ENCODE results near the gene GPR139.

DNA sequence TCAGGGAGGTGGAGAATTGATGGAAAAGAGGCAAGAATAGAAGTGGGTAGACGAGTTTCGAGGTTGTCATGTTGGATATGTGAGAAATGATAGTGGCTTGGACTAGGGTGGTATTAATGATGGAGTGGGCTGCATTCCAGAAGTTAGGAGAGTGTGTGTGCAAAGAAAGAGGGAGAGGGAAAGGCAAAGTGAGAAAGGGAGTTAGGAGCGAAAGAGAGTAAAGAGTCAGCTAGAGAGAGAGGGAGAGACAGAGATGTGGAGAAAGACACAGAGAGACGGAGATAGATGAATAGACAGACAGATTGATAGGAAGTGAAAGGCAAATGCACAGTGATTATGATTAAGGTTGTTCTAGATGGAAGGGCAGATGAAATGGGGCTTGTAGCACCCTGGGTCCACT is 5.4 kb upstream of the GPR139 start:
- TF ChIP-seq CTCF (conservative IDR thresholded peaks at IDR 0.05; ENCODE audit: low read depth, low read length): no peak
- no peak for TF ChIP-seq EZH2 (IDR thresholded peaks at IDR 0.05; ENCODE audit: low read length, unreplicated experiment)
- no peak for TF ChIP-seq EZH2phosphoT487 (IDR thresholded peaks at IDR 0.05; ENCODE audit: borderline replicate concordance, low read length)

Data from PC-3 (cell line).